ENCODE measurements around the gene TARS3.
"Not testable (repeated sequence)": the region's sequence is repeated elsewhere in the genome, so short reads cannot be mapped to it uniquely, and the experiment has no call there.

Gene TARS3

GRCh38 chr15:101723874-101724674 lies at the start of gene TARS3:
Gene TARS3, minus strand, starts transcription at chr15:101724473. Its CDS starts 86 bp downstream, at chr15:101724387.
- peak; percentile 22; the same call in 1 of the 2 replicates for TF ChIP-seq CTCF (IDR thresholded peaks at IDR 0.05; ENCODE audit: borderline replicate concordance, insufficient read depth, low read depth, low read length)
- H3K4me3 ChIP-seq (ENCODE audit: low read depth, low read length): peak within 1 kb of the TSS; percentile 65

- H3K4me3 ChIP-seq (ENCODE audit: low read depth, low read length): no peak overlapping the region
- TF ChIP-seq CTCF (IDR thresholded peaks at IDR 0.05; ENCODE audit: borderline replicate concordance, insufficient read depth, low read depth, low read length): peak; percentile 59; the same call in 1 of the 2 replicates
These were observed 49.3 kb upstream of the TARS3 start for GRCh38 chr15:101773496-101774100.

- no peak for TF ChIP-seq CTCF (IDR thresholded peaks at IDR 0.05; ENCODE audit: borderline replicate concordance, insufficient read depth, low read depth, low read length)
- no peak overlapping the region for H3K4me3 ChIP-seq (ENCODE audit: low read depth, low read length)
These were observed 48.6 kb upstream of the TARS3 start for GRCh38 chr15:101772921-101773320.

GRCh38 chr15:101767083-101767640 lies 42.9 kb upstream of the TARS3 start:
- H3K4me3 ChIP-seq (ENCODE audit: low read depth, low read length): not testable (repeated sequence)

- TF ChIP-seq CTCF (IDR thresholded peaks at IDR 0.05; ENCODE audit: borderline replicate concordance, insufficient read depth, low read depth, low read length): no peak
- no peak overlapping the region for H3K4me3 ChIP-seq (ENCODE audit: low read depth, low read length)
These were observed 41.6 kb upstream of the TARS3 start for GRCh38 chr15:101765772-101766456.

GRCh38 chr15:101765340-101765671 lies 41.0 kb upstream of the TARS3 start:
- not testable (repeated sequence) for H3K4me3 ChIP-seq (ENCODE audit: low read depth, low read length)

GRCh38 chr15:101764669-101765339 lies 40.5 kb upstream of the TARS3 start:
- not testable (repeated sequence) for H3K4me3 ChIP-seq (ENCODE audit: low read depth, low read length)

GRCh38 chr15:101746716-101747082 lies 22.4 kb upstream of the TARS3 start:
- not testable (repeated sequence) for H3K4me3 ChIP-seq (ENCODE audit: low read depth, low read length)

GRCh38 chr15:101734837-101735236 lies 10.6 kb upstream of the TARS3 start:
- H3K4me3 ChIP-seq (ENCODE audit: low read depth, low read length): not testable (repeated sequence)
